HepG2 (cell line): ENCODE data around the gene INTS12. TPM values are rescaled to one million over a fixed set of nuclear protein-coding genes. Genes with fewer than 3 reads are reported as not detected.

ENCODE experiments used
- ATAC-seq: fragments of 200-7000 bp; cut with Tn5 transposase; 3 replicates; pipeline ENCODE4 v1.9.1; 2020; ENCODE audit warnings: mild to moderate bottlenecking, moderate library complexity
- BruUV-seq: library from RNA; stranded (reverse); fragments of 400-500 nt; replicated peaks from 2 replicates; lab custom pipeline; 2021; lab: Mats Ljungman, UMichigan
- CTCF ChIA-PET: fragments of 300-600 bp; formaldehyde crosslinking; extraction: SDS; loops from one replicate; lab custom pipeline; 2021; ENCODE audit warnings: low total read pairs, inconsistent platforms, low intra/inter-chr PET ratio; lab: Yijun Ruan, JAX
- POLR2A ChIA-PET: fragments of 350-600 bp; sonication (Branson Sonifier 250); formaldehyde crosslinking; loops from one replicate; lab custom pipeline; 2020; ENCODE audit warnings: antibody characterized with exemption, inconsistent platforms; lab: Yijun Ruan, JAX
- DNase-seq: peaks from one replicate; pipeline ENCODE4 v3.0.0-alpha.2; 2015; ENCODE audit warnings: low spot score
- FAIRE-seq: peaks from 3 replicates; lab custom pipeline; 2011; peaks lifted over from hg19 to GRCh38; lab: Jason Lieb, UNC
- H2AFZ ChIP-seq: one replicate; pipeline ENCODE4 v1.6.1; 2011; ENCODE audit warnings: low read length, inconsistent platforms
- H3K27ac ChIP-seq: fragments of 300-600 bp; 3 replicates; pipeline ENCODE4 v1.8.0; 2011; ENCODE audit warnings: mixed run types, mild to moderate bottlenecking, mixed read lengths, low read length, inconsistent platforms; ENCODE audit not compliant: insufficient read depth; ENCODE audit errors: extremely low read length
- H3K27me3 ChIP-seq, 2 experiments: fragments of 200-600 bp in 1 of 2; 2 replicates in 1 of 2; 3 replicates in 1 of 2; pipeline versions ENCODE4 v1.6.0 to v1.8.0; 2011; ENCODE audit warnings: low read length in 2 of 2, mild to moderate bottlenecking in 2 of 2, moderate library complexity in 2 of 2, inconsistent platforms in 1 of 2; ENCODE audit not compliant: insufficient read depth in 2 of 2, control insufficient read depth in 1 of 2
- H3K36me3 ChIP-seq, 2 experiments: fragments of 200-600 bp in 1 of 2; replicated peaks in 1 of 2; 2 replicates in 1 of 2; 3 replicates in 1 of 2; pipeline versions ENCODE4 v1.5.1 to v1.8.0; 2011; ENCODE audit warnings: low read length in 2 of 2, inconsistent platforms in 1 of 2; ENCODE audit not compliant: insufficient read depth in 2 of 2, control insufficient read depth in 1 of 2
- H3K4me1 ChIP-seq: 2 replicates; pipeline ENCODE4 v1.5.1; 2012; ENCODE audit warnings: low read length, inconsistent platforms; ENCODE audit not compliant: insufficient read depth
- H3K4me2 ChIP-seq: 2 replicates; pipeline ENCODE4 v1.6.0; 2011; ENCODE audit warnings: low read depth, low read length, inconsistent platforms
- H3K4me3 ChIP-seq, 3 experiments: fragments of 200-600 bp in 1 of 3; sonication (generic), shearing (Covaris generic) in 1 of 3; replicated peaks in 1 of 3; 2 replicates each; pipeline ENCODE4 v1.5.1; 2011 to 2016; ENCODE audit warnings: low read length in 3 of 3, inconsistent platforms in 2 of 3, low read depth in 2 of 3, mild to moderate bottlenecking in 2 of 3, control low read depth in 1 of 3, mixed read lengths in 1 of 3; ENCODE audit not compliant: insufficient read depth in 1 of 3
- H3K79me2 ChIP-seq: one replicate; pipeline ENCODE4 v1.6.1; 2011; ENCODE audit warnings: low read length, inconsistent platforms; ENCODE audit not compliant: insufficient read depth
- H3K9ac ChIP-seq: 2 replicates; pipeline ENCODE4 v1.6.0; 2011; ENCODE audit warnings: mild to moderate bottlenecking, low read depth, low read length, inconsistent platforms; ENCODE audit not compliant: insufficient read depth
- H3K9me3 ChIP-seq: 2 replicates; pipeline ENCODE4 v1.5.1; 2012; ENCODE audit warnings: mild to moderate bottlenecking, low read length
- H4K20me1 ChIP-seq: 2 replicates; pipeline ENCODE4 v1.6.0; 2011; ENCODE audit warnings: inconsistent platforms, mild to moderate bottlenecking, low read length, moderate library complexity; ENCODE audit not compliant: insufficient read depth
- FOXP1 ChIP-seq, 2 experiments: fragments of 450-650 bp in 1 of 2; IDR thresholded peaks; 2 replicates each; pipeline ENCODE4 v1.6.1; 2017 to 2018; ENCODE audit warnings: antibody characterized with exemption in 1 of 2
- JUNB ChIP-seq: sonication (generic); formaldehyde crosslinking; IDR thresholded peaks from 2 replicates; pipeline ENCODE4 v1.8.0; 2022; ENCODE audit warnings: missing genetic modification reagents, mild to moderate bottlenecking, borderline replicate concordance
- LCORL ChIP-seq, 2 experiments: fragments of 450-650 bp in 1 of 2; sonication (generic) in 1 of 2; formaldehyde crosslinking in 1 of 2; IDR thresholded peaks; 2 replicates each; pipeline versions ENCODE4 v1.5.0 to v1.6.1; 2017 to 2020; ENCODE audit warnings: antibody characterized with exemption in 1 of 2, missing genetic modification reagents in 1 of 2
- SOX6 ChIP-seq, 2 experiments: fragments of 450-650 bp in 1 of 2; sonication (generic) in 1 of 2; formaldehyde crosslinking in 1 of 2; IDR thresholded peaks; 2 replicates each; pipeline versions ENCODE4 v1.4.0 to v1.6.1; 2017 to 2020; ENCODE audit warnings: antibody characterized with exemption in 1 of 2, mild to moderate bottlenecking in 1 of 2, missing genetic modification reagents in 1 of 2
- SP1 ChIP-seq, 2 experiments: fragments of 450-650 bp in 1 of 2; sonication (generic) in 1 of 2; formaldehyde crosslinking in 1 of 2; IDR thresholded peaks; 2 replicates each; pipeline versions ENCODE4 v1.4.0 to v1.6.1; 2016 to 2020; ENCODE audit warnings: missing genetic modification reagents in 1 of 2
- U2AF2 ChIP-seq: fragments of 200-400 bp; formaldehyde crosslinking; IDR thresholded peaks from 2 replicates; pipeline ENCODE4 v1.6.1; 2017; ENCODE audit warnings: low read depth, mild to moderate bottlenecking, low read length
- WGBS: methylation state at CpG from one replicate; pipeline ENCODE4 v1.1.6; 2017; ENCODE audit warnings: low lambda C conversion rate; 5-methylcytosine and 5-hydroxymethylcytosine counted together
- in situ Hi-C: cut with HindIII; loops from 2 replicates; pipeline ENCODE4 v1.10.0; 2017; ENCODE audit warnings: low pct_unique_long_range_greater_than_20kb; ENCODE audit not compliant: extremely low pct_ligation_motif_present
- intact Hi-C: fragments of 100-400 bp; cut with micrococcal nuclease; formaldehyde crosslinking; loops from one replicate; pipeline ENCODE4 v1.10.0; 2022; ENCODE audit not compliant: unreplicated experiment
- polyA plus RNA-seq, 8 experiments: library from polyadenylated mRNA; depleted of rRNA in 3 of 8; stranded (reverse) in 7 of 8; unstranded in 1 of 8; fragments of >200 nt; fragmentation: Illumina TruSeq in 4 of 8; extraction: Trizol in 4 of 8; gene quantifications; 2 replicates each; pipeline versions ENCODE4 v1.2.1 to v1.2.3, GENCODE V29; 2011 to 2016; ENCODE audit warnings: low read depth in 4 of 8, missing spikeins in 1 of 8, mixed read lengths in 1 of 8; ENCODE audit not compliant: insufficient read depth in 1 of 8
- total RNA-seq, 5 experiments: library from RNA; depleted of rRNA; stranded (reverse); fragments of >200 nt; fragmentation: Illumina TruSeq; extraction: Trizol; gene quantifications; 2 replicates each; pipeline ENCODE4 v1.2.3, GENCODE V29; 2016; ENCODE audit warnings: low read depth in 1 of 5
- TF ChIP-seq, protein P1 (sequence below): IDR thresholded peaks from 2 replicates; pipeline ENCODE4 v1.6.1; 2016; ENCODE audit warnings: low read depth, missing genetic modification reagents, missing compliant biosample characterization

The INTS12 gene
- total and polyA plus RNA-seq, 2 of the 13 experiments (the other 11 are each of a cell fraction or from before 2014, with no cell fraction given), result 20.2 to 21.1 TPM

DNA sequence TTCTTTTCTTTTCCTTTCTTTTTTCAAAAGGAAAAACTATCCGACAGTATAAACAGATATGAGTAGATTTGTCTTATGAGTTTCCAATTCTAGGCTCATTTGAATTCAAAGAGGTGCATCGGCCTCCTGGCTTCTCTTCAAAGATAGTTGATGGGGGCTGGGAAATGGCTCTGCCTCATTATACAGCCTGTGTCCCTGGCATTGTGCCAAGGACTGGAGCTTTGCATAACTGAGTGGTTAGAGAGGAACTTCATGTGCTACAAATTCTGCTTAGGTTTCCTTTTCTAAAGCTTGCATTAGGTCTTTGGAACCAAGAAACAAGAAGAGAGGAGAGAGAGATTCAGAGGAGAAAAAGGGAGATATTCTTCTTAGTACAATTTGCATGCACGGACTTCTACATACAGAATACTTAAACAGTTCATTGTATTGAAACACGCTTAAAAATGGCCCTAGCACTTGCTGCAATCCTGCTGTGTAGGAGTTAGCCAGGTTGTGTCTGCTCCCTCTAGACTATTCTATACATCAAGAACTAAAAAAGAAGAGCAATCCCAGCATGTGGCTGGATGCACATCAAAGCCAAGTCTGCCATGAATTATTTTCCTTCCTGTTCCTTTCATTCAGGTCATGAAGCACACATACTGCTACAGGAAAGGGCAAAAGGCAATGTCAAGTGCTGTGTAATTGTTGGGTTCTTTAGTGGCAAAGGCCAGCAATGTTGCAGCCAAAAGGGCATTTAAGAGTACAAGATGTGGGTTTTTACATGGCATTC lies 70.9 kb downstream of the INTS12 start:
- Histone ChIP-seq H3K36me3 (no peaks in the 10 kb centered on the region), H3K27ac (no peak overlapping the region), H3K4me2 (no peak overlapping the region), H3K9me3 (no peaks in the 10 kb centered on the region), H3K9ac (no peak overlapping the region), H3K4me3 (no peak overlapping the region), H3K4me1 (no peaks in the 10 kb centered on the region), H3K27me3 (no peaks in the 10 kb centered on the region; a peak in 1 of 5 replicates)
- no TSS peak for BruUV-seq
- intact Hi-C loops, result no loop called here
- POLR2A ChIA-PET, result no interaction called here
- ATAC-seq (no peak), DNase-seq (peak; percentile 4), FAIRE-seq (no peak)
- in situ Hi-C loops, result no loop called here
- WGBS, result 36% methylated on average over 4 of the region's 4 CpGs
- CTCF ChIA-PET, result no interaction called here
- TF ChIP-seq U2AF2, result no peak
- TF ChIP-seq SP1 (IDR thresholded peaks at IDR 0.05), result no peak
- TF ChIP-seq SP1 (CRISPR knock-in tag; IDR thresholded peaks at IDR 0.05), result no peak
- peak; percentile 66; the same call in 1 of the 2 replicates for TF ChIP-seq LCORL (IDR thresholded peaks at IDR 0.05)
- TF ChIP-seq LCORL (CRISPR knock-in tag; IDR thresholded peaks at IDR 0.05), result no peak
- TF ChIP-seq, all 625 proteins: peak for 1
- Histone ChIP-seq H4K20me1 (no peaks in the 10 kb centered on the region), H2AFZ (no peak overlapping the region), H3K79me2 (no peaks in the 10 kb centered on the region)

DNA sequence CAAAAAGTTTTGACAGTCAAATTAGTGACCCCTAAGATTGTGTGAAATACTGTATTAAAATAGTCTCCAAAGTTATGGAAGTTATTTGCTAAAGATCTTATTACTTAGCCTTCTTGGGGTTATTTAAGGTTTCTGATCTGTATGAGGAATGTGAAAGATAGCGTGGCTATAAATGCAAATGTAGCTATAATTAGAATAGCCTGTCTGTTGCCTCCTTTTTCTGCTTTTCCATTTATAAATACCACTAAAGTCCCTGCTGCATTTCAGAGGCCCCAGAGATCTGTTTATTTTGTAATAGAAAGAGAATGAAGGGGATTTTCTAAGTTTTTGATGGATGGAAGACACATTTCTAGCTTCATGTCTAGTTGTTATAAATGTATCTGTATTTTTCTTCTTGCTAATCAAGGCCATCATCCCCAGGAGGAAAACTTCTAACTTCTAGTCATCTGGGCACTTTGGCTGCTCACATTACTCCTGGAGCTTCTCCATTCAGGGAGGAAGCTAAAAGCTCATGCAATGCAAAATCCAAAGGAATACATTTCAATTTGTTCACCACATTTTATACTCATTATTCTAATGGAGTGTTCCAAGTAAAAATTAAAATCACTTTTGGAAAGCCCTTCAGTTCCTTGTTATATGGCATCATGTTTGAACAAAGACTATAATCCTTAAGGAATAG lies 73.9 kb downstream of the INTS12 start:
- POLR2A ChIA-PET, result no interaction called here
- in situ Hi-C loops, result no loop called here
- no peaks in the 10 kb centered on the region for H3K79me2 ChIP-seq
- CTCF ChIA-PET, result no interaction called here
- BruUV-seq, result no TSS peak
- H3K36me3 ChIP-seq, result no peaks in the 10 kb centered on the region
- H3K9ac ChIP-seq, result no peak overlapping the region
- intact Hi-C loops, result no loop called here
- no peaks in the 10 kb centered on the region for H3K4me1 ChIP-seq
- ATAC-seq (no peak), DNase-seq (no peak), FAIRE-seq (no peak)
- WGBS, result 46% methylated on average over 1 of the region's 1 CpG
- H3K4me3 ChIP-seq, result no peak overlapping the region
- no peaks in the 10 kb centered on the region for H3K9me3 ChIP-seq
- H4K20me1 ChIP-seq, result no peaks in the 10 kb centered on the region
- H3K27me3 ChIP-seq, result no peaks in the 10 kb centered on the region; a peak in 1 of 5 replicates
- no peak overlapping the region for H3K4me2 ChIP-seq
- H2AFZ ChIP-seq, result no peak overlapping the region
- H3K27ac ChIP-seq, result no peak overlapping the region
- TF ChIP-seq JUNB (CRISPR knock-in tag) (no peak), FOXP1 (IDR thresholded peaks at IDR 0.05) (no peak), FOXP1 (CRISPR knock-in tag; IDR thresholded peaks at IDR 0.05) (no peak), SOX6 (IDR thresholded peaks at IDR 0.05) (no peak), SOX6 (CRISPR knock-in tag; IDR thresholded peaks at IDR 0.05) (no peak)
- TF ChIP-seq, protein P1, sequence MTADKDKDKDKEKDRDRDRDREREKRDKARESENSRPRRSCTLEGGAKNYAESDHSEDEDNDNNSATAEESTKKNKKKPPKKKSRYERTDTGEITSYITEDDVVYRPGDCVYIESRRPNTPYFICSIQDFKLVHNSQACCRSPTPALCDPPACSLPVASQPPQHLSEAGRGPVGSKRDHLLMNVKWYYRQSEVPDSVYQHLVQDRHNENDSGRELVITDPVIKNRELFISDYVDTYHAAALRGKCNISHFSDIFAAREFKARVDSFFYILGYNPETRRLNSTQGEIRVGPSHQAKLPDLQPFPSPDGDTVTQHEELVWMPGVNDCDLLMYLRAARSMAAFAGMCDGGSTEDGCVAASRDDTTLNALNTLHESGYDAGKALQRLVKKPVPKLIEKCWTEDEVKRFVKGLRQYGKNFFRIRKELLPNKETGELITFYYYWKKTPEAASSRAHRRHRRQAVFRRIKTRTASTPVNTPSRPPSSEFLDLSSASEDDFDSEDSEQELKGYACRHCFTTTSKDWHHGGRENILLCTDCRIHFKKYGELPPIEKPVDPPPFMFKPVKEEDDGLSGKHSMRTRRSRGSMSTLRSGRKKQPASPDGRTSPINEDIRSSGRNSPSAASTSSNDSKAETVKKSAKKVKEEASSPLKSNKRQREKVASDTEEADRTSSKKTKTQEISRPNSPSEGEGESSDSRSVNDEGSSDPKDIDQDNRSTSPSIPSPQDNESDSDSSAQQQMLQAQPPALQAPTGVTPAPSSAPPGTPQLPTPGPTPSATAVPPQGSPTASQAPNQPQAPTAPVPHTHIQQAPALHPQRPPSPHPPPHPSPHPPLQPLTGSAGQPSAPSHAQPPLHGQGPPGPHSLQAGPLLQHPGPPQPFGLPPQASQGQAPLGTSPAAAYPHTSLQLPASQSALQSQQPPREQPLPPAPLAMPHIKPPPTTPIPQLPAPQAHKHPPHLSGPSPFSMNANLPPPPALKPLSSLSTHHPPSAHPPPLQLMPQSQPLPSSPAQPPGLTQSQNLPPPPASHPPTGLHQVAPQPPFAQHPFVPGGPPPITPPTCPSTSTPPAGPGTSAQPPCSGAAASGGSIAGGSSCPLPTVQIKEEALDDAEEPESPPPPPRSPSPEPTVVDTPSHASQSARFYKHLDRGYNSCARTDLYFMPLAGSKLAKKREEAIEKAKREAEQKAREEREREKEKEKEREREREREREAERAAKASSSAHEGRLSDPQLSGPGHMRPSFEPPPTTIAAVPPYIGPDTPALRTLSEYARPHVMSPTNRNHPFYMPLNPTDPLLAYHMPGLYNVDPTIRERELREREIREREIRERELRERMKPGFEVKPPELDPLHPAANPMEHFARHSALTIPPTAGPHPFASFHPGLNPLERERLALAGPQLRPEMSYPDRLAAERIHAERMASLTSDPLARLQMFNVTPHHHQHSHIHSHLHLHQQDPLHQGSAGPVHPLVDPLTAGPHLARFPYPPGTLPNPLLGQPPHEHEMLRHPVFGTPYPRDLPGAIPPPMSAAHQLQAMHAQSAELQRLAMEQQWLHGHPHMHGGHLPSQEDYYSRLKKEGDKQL (CRISPR knock-in tag), result no peak
